GM18861 (cell line): Measurements from ENCODE around the gene JAG2.
"Not testable (repeated sequence)": the region's sequence is repeated elsewhere in the genome, so short reads cannot be mapped to it uniquely, and the experiment has no call there.

ENCODE experiments used
- ATAC-seq: cut with Tn5 transposase; IDR thresholded peaks from one replicate; pipeline ENCODE4 v1.9.1; 2021; ENCODE audit not compliant: unreplicated experiment

Gene JAG2

DNA sequence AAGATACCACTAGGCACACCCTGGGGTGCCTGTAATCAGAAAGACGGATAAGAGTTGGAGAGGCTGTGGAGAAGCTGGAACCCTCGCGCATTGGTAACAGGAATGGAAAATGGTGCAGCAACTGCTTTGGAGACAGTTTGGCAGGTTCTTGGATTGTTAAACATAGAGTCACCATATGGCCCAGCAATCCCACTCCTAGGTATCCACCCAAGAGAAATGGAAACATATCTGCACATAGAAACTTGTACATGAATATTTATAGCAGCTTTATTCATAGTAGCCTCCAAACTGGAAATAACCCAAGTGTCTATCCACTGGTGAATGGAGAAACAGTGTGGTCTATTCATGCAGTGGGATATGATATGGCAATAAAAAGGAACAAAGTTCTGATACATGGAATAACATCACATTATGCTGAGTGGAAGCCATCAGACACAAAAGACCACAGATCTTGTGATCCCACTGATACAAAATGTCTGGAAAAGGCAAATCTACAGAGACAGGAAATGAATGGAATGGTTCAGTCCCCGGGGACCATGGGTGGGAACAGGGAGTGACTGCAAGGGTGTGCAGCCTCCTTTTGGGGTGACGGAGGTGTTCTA, 45.4 kb downstream of the JAG2 start:
- no peak for ATAC-seq

DNA sequence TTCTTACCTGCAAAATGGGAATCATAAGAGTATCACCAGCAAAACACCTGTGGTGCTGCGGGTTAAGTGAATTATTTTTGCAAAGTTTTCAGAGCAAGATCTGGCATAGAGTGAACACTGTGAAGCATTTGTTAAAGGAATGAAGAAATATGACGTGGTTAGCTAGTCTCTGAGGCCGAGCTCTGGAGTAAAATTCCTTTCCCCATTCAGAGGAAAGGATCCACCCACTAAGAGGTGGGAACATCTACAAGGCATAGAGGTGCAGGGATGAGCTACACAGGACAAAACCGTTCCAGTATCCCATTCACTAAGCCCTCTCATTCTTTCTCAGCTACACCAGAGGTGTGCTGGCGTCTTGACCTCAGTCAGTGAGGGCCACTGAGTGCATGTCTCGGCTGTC, 48.5 kb downstream of the JAG2 start:
- ATAC-seq = no peak

DNA sequence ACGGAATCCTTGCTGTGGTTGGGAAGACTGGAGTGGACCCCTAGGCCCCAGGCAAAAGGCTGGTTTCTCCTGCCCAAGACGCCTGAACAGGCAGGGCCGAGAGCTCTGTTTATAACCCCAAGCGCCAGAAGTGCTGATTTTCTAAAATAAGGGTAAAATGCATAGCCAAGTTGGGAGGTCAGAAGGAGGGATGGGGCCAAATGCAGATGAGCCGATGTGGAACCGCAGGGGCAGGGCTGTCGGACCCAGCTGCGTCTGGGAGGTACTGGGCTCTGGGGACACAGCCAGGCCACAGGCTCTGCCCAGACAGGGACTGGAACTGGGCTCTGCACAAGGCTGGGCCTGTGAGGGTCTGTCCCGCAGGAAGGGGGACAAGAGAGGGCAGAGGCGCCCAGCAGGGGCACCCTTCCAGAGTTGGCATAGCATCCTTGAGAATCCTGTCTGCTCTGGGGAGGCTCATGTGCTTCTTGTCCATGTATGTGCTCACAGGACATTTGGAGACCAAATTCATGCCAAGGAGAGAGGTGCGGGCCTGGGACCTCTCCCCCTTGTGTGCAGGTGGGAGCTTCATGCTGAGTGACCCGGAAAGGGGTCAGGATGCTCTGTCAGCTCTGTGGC, 49.1 kb downstream of the JAG2 start:
- no peak for ATAC-seq

DNA sequence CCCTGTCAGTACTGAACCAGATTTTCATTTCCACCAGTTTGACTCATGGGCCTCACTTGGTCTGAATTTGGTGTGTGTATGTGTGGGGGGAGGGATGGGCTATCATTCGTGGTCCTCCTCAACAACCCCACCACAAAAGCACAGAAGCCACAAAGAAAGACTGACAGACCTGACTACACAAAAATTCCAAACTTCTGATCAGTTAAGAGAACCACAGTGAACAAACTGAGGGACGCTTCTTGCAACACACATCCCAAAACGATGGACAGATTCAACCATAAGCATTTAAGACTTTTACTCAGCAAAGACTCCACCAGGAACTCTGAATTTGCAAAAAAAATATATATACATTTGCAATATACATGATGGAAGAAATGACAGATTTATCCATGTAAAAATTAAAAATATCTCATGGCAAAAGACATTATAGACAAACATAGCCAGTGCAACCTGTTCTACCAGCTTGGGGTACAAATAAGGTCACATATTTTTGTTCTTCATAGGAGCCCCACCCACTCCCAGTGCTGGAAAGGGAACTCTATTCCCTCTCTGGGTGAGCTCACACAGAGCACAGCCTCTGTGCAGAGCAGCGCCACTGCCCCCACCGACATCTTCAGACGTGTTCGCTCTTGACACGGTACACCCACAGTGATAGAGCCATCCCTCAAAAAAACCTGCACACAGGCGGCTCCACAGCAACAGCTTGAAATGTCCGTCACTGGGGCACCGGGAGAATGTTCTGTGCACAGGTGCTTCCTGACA, 49.7 kb downstream of the JAG2 start:
- no peak for ATAC-seq

DNA sequence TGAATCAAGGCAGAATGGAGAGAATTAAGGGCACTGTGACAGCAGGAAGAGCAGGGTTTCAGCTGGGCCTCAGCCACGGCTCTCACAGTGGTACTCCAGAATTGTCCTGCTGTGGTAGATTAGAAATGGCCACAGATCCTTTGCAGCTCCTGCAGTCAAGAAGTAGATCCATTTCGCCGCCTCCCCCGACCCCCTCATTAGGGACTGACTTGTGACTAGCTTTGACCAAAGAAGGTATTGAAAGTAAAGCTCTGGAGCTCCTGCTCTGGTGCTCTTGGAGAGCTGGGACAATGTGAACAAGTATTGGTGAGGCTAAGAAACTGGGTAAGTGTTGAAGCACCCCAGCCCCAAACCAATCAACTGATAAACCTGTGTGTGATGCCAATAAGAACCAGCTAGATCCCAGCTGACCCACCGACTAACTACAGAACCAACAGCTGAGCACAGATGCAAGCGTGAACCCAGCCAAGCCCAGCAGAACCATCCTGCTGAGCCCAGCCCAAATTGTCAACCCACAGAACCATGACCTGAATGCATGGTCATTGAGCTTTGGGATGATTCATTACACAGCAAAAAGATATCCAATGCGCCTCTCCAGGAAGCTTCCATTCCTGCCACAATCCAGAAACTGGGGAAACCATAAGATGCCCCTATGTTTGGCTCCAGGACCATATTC, 50.7 kb downstream of the JAG2 start:
- ATAC-seq = no peak

DNA sequence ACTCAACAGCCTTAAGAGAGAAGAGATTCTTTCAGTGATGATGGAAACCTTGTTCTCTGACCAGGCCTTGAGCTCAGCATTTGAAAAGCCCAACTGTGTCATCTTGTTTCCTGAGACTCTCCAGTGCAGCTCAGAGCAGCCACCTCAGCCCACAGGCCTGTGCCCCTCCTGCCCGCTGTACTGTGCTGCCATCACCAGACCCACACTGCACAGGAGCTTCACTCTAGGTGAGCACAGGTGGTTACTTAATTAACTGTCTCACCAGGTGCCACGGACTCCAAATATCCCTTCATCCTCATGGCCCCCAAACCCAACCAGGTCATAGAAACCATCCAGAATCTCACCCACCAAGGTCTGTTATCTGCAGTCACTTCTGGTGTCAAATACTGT, 51.3 kb downstream of the JAG2 start:
- no peak for ATAC-seq

DNA sequence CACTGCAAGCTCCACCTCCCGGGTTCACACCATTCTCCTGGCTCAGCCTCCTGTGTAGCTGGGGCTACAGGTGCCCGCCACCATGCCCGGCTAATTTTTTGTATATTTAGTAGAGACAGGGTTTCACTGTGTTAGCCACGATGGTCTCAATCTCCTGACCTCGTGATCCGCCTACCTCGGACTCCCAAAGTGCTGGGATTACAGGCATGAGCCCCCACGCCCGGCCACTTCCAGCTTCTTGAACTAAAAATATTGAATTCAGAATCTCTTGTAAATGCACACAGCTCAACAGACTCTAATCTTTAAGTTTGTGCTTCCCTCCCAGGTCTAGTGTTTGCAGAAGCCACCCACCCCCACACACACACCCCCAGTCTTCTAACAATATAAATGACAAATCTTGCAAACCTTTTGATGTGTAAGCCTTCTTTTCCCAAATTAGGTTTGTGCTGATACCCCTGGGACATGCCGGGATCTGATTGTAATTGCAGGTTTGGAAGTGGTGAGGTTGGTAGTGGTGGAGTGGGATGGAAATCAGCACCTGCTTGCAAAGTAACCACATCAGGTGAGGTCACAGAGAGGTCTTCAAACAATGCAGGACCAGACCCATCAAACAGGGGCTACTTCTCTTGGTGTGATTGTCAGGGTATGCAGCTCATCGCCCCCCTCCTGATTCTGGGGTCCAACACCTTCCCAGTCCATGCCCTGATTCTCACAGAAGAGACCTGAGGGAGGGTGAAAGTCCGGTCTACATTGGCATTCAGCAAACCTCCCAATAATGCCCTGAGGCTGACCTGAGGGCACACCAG, 51.9 kb downstream of the JAG2 start:
- no peak for ATAC-seq

DNA sequence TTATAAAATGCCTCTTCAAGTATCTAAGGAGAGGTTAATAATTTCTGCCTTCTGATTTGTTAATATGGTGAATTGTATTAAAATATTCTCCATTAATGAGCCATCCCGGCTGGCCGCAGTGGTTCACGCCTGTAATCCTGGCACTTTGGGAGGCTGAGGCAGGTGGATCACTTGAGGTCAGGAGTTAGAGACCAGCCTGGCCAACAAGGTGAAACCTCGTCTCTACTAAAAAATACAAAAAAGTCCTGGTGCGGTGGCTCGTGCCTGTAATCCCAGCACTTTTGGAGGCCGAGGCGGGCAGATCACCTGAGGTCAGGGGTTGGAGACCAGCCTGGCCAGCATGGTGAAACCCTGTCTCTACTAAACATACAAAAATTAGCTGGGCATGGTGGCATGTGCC, 59.3 kb downstream of the JAG2 start:
- not testable (repeated sequence) for ATAC-seq

DNA sequence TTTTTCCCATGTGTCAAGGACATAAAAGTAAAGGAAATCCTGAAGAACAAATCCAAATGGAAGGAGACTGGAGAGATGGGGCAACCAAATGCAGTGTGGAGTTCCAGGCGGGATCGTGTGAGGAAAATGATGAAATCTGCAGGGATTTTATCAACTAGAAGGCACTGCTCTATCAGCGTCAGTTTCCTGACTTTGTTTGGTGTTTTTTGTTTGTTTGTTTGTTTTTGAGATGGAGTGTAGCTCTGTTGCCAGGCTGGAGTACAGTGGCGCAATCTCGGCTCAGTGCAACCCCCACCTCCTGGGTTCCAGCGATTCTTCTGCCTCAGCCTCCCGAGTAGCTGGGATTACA, 60.1 kb downstream of the JAG2 start:
- ATAC-seq = no peak

DNA sequence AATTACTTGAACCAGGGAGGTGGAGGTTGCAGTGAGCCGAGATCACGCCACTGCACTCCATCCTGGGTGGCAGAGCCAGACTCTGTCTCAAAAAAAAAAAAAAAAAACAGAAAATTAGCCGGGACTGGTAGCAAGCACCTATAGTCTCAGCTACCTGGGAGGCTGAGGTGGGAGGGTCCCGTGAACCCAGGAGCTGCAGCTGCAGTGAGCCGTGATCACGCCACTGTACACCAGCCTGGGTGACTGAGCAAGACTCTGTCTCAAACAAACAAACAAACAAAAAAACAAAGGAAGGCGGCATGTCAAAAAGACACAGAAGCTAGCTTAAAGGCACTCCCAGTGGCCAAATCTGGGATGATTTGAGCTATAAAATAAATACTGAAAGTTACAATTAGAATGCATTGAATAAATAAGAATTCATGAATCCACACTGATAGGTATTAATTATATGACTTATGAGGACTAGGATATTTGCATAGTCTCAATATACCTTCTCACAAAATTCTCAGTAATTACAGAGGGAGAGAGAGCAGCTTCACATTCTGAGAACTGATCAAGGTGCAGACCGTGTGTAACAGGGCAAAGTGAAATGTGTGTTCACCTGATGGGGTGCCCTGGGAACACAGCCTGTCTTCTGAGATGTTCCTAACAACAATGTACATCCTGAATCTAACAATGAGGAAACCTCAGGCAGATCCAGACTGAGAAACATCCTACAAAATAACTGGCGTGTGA, 60.6 kb downstream of the JAG2 start:
- ATAC-seq = no peak

DNA sequence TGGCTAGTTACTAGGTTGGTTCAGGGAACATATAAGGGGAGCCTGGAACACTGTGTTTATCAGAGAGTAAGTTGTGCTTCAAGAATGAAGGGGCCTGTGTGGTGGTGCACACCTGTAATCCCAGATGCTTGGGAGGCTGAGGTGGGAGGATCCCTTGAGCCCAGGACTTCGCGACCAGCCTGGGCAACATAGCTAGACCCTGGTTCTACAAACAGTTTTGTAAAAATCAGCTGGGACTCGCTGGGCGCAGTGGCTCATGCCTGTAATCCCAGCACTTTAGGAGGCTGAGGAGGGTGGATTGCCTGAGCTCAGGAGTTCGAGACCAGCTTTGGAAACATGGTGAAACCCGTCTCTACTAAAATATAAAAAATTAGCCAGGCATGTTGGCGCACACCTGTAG, 61.2 kb downstream of the JAG2 start:
- no peak for ATAC-seq

DNA sequence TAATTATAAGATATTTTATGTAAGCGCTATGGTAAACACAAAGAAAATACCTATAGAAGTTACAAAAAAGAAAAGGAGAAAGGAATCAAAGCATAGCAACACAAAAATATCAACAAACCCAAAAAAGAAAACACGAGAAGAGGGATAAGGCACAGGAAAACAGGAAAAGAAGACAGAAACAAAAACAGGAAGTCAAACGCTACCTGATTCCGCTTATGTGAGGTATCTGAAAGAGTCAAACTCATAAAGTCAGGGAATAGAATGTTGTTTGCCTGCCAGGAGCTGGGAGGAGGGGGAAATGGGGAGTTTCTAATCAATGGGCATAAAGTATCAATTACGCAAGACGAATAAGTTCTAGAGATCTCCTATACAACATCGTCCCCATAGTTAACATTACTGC, 63.4 kb downstream of the JAG2 start:
- ATAC-seq = no peak

DNA sequence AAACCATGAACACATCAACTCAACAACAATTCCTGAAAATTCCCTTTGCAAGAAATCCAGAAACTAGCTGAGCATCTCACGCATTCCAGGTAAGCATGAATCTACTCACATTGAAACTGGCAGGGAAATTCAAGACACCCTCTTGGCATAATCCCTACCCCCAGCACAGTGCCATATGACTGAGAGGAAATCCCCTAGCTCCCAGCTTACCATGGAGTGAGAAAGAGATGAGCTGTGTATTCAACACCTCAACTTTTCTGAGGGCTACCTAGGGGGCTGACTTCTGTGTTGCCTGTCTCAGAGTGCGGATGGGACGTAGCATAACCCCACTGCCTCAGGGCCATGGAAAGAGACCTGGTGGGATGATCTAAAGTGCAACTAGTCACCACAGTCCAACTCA, 65.7 kb downstream of the JAG2 start:
- ATAC-seq = no peak

DNA sequence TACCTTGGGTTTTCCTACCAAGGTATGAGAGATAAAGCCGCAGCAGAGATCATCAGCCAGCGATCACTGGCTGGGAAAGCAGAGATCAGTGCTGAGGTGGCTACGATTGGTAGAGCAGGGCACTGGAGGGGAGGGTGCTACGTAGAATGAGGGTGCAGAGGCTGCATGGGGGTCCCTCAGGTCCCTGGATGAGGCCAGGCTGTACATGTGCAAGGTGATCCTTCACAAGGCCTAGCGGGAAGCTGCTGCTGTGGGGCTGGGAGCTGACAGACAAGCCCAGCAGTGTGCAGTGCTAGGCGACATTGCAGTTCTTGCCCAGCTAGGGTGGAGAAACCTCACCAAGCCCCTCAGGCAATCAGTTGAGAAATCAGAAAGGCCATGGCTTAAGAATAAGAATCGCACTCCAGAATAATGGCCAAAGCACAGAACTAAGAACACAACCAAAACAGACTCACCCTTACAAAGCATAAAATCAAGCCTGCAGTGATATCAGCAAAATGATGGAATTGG, 66.2 kb downstream of the JAG2 start:
- no peak for ATAC-seq

DNA sequence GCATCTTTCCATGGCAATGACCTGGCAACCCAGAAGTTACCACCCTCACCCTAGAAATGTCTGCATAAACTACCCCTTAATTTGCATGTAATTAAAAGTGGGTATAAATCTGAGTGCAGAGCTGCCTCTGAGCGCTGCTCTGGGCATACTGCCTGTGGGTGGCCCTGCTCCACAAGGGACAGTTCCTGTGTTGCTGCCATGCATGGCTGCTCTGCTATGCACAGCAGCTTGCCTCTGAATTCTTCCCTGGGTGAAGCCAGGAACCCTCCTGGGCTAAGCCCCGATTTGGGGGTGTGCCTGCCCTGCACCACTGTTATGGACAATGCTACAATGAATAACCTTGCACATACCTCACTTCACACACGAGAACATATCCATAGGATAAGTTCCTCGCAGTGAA, 67.7 kb downstream of the JAG2 start:
- ATAC-seq = no peak

DNA sequence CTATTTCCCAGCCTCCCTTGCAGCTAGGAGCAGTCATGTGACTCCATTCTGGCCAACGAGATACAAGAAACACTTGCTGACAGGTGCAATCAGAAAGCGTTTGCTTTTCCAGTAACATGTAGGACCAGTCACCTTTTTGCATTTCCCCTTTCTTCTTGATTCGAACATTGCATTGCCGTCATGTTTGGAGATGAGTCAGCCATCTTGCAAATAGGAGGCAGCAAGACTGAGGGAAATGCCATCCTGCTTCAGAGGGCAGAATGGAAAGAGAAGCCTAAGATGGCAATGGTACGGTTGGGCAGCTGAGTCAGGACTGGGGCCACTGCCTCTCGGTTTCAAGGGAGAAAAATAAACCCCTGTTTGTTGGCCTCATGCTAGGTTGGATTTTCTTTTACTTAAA, 68.8 kb downstream of the JAG2 start:
- ATAC-seq = no peak

DNA sequence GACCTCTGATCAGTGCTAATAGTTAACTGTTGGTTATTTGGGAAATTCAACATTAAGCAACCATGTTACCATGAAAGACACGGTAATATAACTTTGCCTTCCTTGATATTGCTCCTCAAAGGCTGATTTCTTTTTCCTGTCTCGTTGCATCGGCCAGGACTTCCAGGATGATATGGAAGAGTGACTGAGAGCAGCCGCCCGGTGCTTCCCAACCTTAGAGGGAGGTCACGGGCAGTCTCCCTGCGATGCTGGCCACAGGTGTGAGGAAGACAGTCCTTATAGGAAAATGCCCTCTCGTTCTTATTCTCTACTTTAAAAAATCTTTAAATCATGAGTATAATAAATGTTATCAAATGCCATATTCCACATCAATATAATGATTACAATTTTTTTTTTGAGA, 70.3 kb downstream of the JAG2 start:
- ATAC-seq = no peak

DNA sequence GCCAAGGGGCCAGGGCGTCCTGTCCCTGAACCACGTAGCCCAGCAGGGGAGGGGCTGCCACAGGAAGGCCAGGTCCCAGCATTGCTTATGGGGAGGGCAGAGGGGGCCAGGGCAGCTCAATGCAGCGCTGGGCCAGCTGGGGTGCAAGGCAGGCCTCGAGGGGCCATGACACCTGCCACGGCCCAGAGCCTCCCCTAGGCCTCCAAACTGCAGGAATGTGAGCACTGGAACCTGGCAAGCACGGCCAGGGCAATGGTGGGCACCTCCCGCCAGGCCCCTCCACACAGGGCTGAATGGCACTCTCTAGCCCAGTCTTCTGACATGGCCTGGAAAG, 70.8 kb downstream of the JAG2 start:
- ATAC-seq = no peak

DNA sequence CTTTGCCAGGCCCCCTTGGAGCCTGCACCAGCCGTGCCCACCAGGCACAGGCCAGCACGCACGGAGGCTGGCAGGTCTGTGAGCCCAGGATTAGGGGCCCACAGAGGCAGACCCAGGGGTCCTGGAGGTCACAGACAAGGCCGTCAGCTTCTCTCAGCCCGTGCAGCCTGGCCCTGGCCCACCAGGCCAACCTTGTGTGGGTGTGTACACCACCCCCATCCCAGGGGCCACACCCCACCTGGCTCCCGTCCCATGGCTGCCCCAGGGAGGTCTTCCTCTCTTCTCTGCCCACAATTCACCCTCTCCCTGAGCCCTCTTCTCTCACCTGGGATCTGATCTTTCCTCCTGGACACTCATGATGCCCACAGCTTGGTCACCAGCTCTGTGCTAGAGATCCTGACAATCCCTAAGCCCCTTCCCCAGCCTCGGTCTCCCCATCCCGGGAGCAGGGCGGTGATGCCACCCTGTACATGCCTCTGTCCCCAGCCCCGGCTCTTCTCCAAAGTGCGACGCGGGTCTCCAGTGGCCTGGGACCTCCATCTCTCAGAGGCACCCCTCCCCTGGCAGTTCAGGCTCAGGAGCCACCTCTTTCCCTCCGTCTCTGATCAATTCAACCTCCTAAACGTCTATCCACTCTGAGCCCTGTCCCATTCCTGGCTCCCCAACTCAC, 72.2 kb downstream of the JAG2 start:
- no peak for ATAC-seq

DNA sequence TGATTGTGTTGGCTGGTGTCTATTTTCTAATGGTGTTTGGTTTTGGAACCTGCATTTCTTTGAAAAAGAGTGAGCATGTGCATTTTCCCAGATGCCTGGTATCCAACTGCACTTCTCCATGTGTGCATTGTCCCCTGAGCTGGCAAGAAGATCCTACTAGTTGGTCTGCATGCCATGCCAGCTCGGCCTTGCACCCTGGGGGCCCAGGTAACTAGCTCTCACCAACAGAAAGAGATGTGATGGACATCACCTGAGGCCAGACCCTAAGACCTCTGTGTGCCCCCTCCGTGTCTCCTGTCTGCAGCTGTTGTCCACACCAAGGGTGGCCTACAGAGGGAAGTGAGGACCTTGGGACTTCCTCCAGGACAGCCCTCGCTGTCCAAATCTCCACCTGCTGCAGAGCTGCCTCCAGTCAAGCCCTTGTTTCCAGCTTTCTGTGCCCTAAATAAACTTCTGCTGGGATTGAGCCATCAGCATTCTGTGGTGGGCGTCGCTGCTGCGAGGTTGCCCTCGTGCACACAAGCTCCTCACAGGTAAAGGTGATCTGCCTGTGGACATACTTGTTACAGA, 73.3 kb downstream of the JAG2 start:
- ATAC-seq = no peak
